Large intestine (tissue), 3 donors: ENCODE measurements around the gene FAM3A. TPM values are rescaled to one million over a fixed set of nuclear protein-coding genes. Genes with fewer than 3 reads are reported as not detected.

Source experiments
- DNase-seq, 2 donors: peaks; one replicate each; pipeline versions ENCODE4 v3.0.0 to v3.0.0-alpha.2; 2013
- H3K27ac ChIP-seq: one replicate; pipeline ENCODE4 v1.5.1; 2013; ENCODE audit warnings: low read length
- H3K27me3 ChIP-seq: 2 replicates; pipeline ENCODE4 v1.6.1; 2013; ENCODE audit warnings: low read length; ENCODE audit not compliant: control insufficient read depth, insufficient read depth
- H3K36me3 ChIP-seq: 2 replicates; pipeline ENCODE4 v1.6.1; 2013; ENCODE audit warnings: low read length; ENCODE audit not compliant: control insufficient read depth, insufficient read depth
- H3K4me1 ChIP-seq: one replicate; pipeline ENCODE4 v1.6.1; 2013; ENCODE audit warnings: low read length; ENCODE audit not compliant: control insufficient read depth, insufficient read depth
- H3K4me3 ChIP-seq: one replicate; pipeline ENCODE4 v1.5.1; 2013; ENCODE audit warnings: low read length
- H3K9me3 ChIP-seq: one replicate; pipeline ENCODE4 v1.6.1; 2013; ENCODE audit warnings: mild to moderate bottlenecking, low read depth, low read length, moderate library complexity; ENCODE audit not compliant: control insufficient read depth
- WGBS: methylation state at CpG from one replicate; pipeline ENCODE4 v1.1.5; 2013; ENCODE audit warnings: low lambda C conversion rate; ENCODE audit not compliant: insufficient coverage; 5-methylcytosine and 5-hydroxymethylcytosine counted together
- polyA plus RNA-seq: library from polyadenylated mRNA; unstranded; fragments of 120-200 nt; gene quantifications from one replicate; pipeline ENCODE4 v1.2.1, GENCODE V29; 2013

The FAM3A gene
- polyA plus RNA-seq, 1 donor, result 41.4 TPM

DNA sequence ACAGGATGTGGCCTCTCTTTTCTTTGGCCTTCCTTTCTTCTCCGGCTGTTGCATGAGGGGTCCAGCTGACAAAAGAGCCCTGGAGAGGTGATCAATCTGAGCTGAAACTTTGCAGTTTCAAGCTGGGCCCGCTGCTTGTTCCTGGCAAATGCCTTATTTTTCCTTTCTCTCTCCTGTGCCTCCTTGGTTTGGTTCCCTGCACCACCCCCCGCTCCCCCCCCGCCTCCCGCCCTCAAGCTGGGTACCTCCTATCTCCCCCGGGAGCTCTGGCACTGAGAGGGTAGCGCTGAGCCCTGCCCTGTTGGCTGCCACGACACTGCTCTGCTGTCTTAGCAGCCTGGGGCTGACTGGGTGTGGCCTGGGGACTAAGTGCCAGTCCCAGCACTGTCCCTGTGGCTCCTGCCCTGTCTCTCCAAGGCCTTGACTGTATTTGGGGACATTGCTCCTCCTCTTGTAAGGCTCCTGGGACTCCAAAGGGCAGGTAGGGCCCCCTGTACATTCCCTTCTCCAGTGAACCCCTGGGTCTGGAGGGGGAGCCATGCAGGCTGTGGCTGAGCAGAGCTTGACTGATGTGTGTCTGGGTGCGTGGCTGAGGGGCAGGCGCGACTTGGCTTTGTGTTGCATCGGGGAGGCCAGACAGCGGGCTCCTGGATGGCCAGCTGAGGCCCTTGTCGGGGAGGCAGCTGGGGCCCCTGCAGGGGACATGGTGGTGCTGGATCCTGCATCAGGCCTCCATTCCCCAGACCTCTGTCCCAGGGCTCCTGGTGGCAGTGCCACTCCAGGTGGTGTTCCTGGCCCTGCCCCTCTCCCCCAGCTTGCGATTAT is 56.9 kb downstream of the FAM3A start:
- Histone ChIP-seq H3K27me3 (no peaks in the 10 kb centered on the region), H3K36me3 (peaks cover 23% of the 10 kb centered on the region), H3K4me1 (peaks cover 2% of the 10 kb centered on the region), H3K4me3 (peak overlapping the region; percentile 80), H3K27ac (peak overlapping the region; percentile 42), H3K9me3 (no peaks in the 10 kb centered on the region)
- no CpG with 5 or more reads among the region's 15 CpGs for WGBS
- peak in 1 of 2 donors; percentile 45 for DNase-seq

GRCh38 chrX:154458116-154458953 is 57.7 kb downstream of the FAM3A start, which contains the start of gene PLXNA3:
Gene PLXNA3 (plus strand): TSS chrX:154458281. CDS start chrX:154460184, 1,903 bp downstream.
- H3K27ac ChIP-seq, result peak within 1 kb of the TSS; percentile 42
- no peaks in the 10 kb centered on the region for H3K9me3 ChIP-seq
- H3K4me3 ChIP-seq, result peak within 1 kb of the TSS; percentile 80
- H3K36me3 ChIP-seq, result peaks cover 17% of the 10 kb centered on the region
- DNase-seq, result no peak
- H3K4me1 ChIP-seq, result peaks cover 2% of the 10 kb centered on the region
- no CpG with 5 or more reads among the region's 88 CpGs for WGBS
- H3K27me3 ChIP-seq, result no peaks in the 10 kb centered on the region

- no peaks in the 10 kb centered on the region for H3K9me3 ChIP-seq
- peak; percentile 68 to 77 for DNase-seq
- no peaks in the 10 kb centered on the region for H3K27me3 ChIP-seq
- H3K4me1 ChIP-seq, result peaks cover 2% of the 10 kb centered on the region
- WGBS, result no CpG with 5 or more reads among the region's 65 CpGs
- H3K36me3 ChIP-seq, result peaks cover 14% of the 10 kb centered on the region
- peak overlapping the region; percentile 32 for H3K27ac ChIP-seq
- peak overlapping the region; percentile 42 for H3K4me3 ChIP-seq
Measured at GRCh38 chrX:154457491-154458115, 58.4 kb downstream of the FAM3A start.

Other genes starting within 250 kb of the FAM3A start
- not detected for gene TEX28, start 221.1 kb downstream of the FAM3A start, polyA plus RNA-seq
- 0.19 TPM for gene TKTL1, start 220.4 kb downstream of the FAM3A start, polyA plus RNA-seq
- 468 TPM for gene FLNA, start 141.6 kb downstream of the FAM3A start, polyA plus RNA-seq
- 50.1 TPM for gene EMD, start 136.9 kb downstream of the FAM3A start, polyA plus RNA-seq
- 5,173 TPM for gene RPL10, start 117.9 kb downstream of the FAM3A start, polyA plus RNA-seq
- 26.2 TPM for gene DNASE1L1, start 107.0 kb downstream of the FAM3A start, polyA plus RNA-seq
- 47.4 TPM for gene TAFAZZIN, start 104.7 kb downstream of the FAM3A start, polyA plus RNA-seq
- gene ATP6AP1, start 87.6 kb downstream of the FAM3A start, polyA plus RNA-seq, result 137 TPM
- 108 TPM for gene GDI1, start 79.1 kb downstream of the FAM3A start, polyA plus RNA-seq
- gene FAM50A, start 72.1 kb downstream of the FAM3A start, polyA plus RNA-seq, result 71.3 TPM
- 37.2 TPM for gene PLXNA3, start 58.0 kb downstream of the FAM3A start, polyA plus RNA-seq
- gene LAGE3, start 37.0 kb downstream of the FAM3A start, polyA plus RNA-seq, result 25.4 TPM
- 25.6 TPM for gene UBL4A, start 29.6 kb downstream of the FAM3A start, polyA plus RNA-seq
- gene SLC10A3, start 25.6 kb downstream of the FAM3A start, polyA plus RNA-seq, result 21.1 TPM
- 16.8 TPM for gene G6PD, start 30.6 kb upstream of the FAM3A start, polyA plus RNA-seq
- gene IKBKG, start 31.4 kb upstream of the FAM3A start, polyA plus RNA-seq, result 16.4 TPM
- not detected for gene CTAG1A, start 68.9 kb upstream of the FAM3A start, polyA plus RNA-seq
- gene CTAG1B, start 103.0 kb upstream of the FAM3A start, polyA plus RNA-seq, result not detected
- gene CTAG2, start 137.3 kb upstream of the FAM3A start, polyA plus RNA-seq, result not detected
- gene GAB3, start 234.8 kb upstream of the FAM3A start, polyA plus RNA-seq, result 3.2 TPM
- gene DKC1, start 246.6 kb upstream of the FAM3A start, polyA plus RNA-seq, result 55.9 TPM